HG03066 (cell line): Measurements from ENCODE around the gene BRSK2.
"Not testable (repeated sequence)": the region's sequence is repeated elsewhere in the genome, so short reads cannot be mapped to it uniquely, and the experiment has no call there.

ENCODE experiments used
- ATAC-seq: cut with Tn5 transposase; IDR thresholded peaks from one replicate; pipeline ENCODE4 v1.9.1; 2021; ENCODE audit warnings: low read depth; ENCODE audit not compliant: unreplicated experiment

Gene BRSK2

DNA sequence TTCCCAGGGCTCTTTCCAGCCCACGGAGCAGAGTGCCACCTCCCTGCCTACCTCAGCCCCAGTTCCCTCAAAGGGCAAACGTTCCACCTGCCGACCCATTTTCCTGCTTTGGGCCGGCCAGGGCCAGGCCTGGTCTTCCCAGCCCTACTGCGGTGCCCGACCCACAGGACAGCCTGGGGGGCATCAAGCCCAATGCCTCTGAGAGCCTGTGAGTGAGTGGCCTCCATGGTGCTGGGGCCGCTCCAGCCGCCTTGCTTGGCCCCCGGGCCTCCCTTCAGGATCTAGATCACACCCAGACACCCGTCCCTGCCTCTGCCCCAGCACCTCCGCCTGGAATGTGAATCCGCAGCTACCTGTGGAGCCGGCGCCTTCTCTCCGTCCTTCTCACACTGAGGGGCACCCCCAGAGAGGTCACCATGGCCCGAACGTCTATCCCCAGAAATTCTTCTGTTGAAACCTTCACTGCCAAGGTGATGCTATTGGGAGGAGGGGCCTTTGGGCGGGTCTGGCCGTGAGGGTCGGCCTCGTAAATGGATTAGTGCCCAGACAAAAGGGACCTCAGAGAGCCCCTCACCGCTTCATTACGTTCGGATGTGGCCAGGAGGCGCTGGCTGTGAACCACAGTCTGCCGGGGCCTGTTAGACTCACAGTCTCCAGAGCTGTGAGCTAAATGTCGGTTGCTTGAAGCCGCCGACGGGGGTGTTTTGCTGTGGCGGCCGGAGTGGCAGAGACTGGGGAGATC lies 36.2 kb upstream of the BRSK2 start:
- no peak for ATAC-seq

DNA sequence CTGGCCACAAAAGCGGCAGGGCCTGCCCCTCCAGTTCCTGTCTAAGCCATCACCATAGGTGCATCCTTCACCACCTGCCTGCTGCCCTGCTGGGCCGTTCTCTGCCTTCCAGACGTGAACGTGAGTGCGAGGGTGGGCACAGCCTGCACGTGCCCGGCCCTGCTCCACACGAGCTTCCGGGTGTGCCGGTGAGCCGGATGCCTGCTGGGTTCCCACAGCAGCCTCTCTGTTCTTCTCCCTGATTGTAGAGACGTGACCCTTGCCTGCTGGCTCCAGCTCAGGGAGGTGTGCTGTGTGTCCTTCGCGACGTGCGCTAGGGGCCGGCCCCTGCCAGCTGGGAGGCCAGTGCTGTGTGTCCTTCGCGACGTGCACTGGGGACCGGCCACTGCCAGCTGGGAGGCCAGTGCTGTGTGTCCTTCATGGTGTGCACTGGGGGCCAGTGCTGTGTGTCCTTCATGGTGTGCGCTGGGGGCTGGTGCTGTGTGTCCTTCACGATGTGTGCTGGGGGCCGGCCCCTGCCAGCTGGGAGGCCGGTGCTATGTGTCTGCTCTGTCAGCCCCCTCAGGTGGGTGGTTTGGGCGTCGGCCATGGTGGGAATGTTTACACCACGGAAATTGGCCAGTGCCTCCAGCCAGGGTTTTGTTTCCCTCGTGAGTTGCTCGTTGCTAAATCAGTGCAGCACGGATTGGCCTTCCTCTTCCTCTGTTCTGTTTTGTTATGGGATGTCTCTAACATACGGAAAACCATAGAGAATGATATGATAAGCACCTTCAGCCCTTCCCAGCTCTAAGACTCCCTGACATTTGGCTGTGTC lies 35.4 kb upstream of the BRSK2 start:
- ATAC-seq = no peak

DNA sequence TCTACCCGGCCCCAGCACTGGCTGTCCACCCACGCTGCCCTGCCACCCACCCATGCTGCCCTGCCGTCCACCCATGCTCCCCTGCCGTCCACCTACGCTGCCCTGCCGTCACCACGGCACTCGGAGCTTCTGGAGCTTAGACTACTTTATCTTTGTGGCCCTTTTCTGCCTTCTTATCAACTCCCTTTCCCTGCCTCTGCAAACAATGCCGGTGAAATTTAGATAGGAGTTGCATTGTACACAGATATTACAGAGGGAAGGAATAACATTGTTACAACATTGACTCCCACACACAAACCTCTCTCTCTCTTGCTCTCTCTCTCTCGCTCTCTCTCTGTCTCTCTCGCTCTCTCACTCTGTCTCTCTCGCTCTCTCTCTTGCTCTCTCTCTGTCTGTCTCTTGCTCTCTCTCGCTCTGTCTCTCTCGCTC lies 33.7 kb upstream of the BRSK2 start:
- ATAC-seq = no peak

DNA sequence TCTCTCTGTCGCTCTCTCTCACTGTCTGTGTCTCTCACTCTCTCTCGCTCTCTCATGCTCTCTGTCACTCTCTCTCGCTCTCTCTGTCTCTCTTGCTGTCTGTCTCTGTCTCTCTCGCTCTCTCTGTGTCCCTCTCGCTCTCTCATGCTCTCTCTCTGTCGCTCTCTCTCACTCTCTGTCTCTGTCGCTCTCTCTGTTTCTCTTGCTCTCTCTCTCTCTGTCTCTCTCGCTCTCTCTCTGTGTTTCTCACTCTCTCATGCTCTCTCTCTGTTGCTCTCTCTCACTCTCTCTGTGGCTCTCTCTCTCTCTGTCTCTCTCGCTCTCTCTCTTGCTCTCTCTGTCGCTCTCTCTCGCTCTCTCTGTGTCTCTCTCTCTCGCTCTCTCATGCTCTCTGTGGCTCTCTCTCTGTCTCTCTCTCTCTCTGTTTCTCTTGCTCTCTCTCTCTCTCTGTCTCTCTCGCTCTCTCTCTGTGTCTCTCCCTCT lies 33.2 kb upstream of the BRSK2 start:
- no peak for ATAC-seq

DNA sequence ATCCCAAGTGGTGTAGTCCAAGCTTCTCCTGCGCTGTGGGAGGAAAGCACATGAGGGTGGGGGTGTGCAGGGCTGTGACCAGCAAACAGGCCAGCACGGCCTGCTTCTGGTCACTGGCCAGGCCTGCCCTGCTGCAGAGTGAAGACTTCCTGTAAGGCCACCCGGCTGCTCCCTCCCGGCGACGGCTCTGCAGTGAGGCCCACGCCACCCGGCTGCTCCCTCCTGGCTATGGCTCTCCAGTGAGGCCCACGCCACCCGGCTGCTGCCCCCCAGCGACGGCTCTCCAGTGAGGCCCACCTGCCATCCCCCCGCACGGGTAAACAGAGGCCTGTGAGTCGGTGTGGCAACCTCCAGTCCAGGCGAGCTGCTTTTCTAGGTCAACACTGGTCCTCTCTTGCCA lies 31.4 kb upstream of the BRSK2 start:
- no peak for ATAC-seq

DNA sequence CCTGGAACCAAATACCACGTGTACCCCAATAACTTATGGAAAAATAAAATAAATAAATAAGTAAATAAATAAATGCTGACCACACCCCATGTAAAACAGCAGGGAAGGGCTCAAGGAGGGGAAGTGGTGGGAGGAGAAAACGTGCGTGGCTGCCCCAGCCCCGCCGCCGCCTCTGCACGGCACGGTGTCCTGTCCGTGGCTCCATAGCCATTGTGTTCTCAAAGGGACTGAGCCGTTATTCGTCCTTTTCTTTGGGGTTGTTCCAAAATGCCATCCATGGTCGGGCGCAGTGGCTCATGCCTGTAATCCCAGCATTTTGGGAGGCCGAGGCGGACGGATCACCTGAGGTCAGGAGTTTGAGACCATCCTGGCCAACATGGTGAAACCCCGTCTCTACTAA lies 30.8 kb upstream of the BRSK2 start:
- not testable (repeated sequence) for ATAC-seq

DNA sequence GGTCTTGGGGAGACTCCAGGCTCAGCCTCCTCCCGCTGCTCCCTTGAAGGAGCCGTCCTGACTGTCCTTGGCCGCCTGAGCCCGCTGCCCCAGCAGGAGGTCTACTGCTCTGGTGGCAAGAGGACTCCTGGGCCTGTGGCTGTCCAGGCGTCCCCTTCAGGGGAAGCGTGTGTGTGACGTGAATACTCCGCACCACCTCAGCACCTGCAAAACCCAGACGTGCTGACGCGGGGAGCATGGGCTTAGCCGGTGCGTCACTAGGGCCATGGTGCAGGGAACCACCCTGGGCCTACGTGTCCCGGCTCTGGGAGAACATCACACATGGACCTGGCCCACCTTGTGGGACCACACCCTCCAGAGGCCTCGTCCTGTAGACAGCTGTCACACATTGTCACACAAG lies 30.2 kb upstream of the BRSK2 start:
- ATAC-seq = no peak

DNA sequence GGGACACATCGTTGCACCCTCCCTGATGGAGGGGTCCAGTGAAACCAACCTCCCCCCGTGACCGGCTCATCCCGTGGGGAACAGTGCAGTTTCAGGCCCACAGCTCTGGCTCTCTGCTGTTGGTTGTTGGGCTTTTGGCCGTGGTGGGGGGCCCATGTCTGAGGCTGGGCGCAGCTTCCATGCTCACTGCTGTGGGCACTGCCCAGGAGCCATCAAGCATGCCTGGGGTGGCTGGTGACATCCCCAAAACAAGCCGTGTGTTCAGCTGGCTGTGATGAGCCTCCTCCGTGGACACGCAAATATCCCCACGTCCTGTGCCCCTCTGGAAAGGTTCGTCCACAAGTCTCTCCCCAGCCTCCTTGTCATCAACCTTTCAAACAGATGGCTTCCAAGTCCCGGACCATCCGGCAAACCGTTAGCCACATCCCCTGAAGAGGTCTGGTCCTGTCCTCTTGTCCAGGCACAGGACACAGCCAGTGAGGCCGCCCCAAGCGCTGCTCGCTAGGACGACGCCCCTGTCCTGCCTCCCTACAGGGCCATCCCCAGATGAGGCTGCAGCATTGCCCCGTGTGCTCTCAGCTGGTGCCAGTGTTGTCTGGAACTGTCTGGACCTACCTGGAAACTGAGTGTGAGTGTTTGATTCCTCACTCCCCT lies 29.4 kb upstream of the BRSK2 start:
- ATAC-seq = no peak

DNA sequence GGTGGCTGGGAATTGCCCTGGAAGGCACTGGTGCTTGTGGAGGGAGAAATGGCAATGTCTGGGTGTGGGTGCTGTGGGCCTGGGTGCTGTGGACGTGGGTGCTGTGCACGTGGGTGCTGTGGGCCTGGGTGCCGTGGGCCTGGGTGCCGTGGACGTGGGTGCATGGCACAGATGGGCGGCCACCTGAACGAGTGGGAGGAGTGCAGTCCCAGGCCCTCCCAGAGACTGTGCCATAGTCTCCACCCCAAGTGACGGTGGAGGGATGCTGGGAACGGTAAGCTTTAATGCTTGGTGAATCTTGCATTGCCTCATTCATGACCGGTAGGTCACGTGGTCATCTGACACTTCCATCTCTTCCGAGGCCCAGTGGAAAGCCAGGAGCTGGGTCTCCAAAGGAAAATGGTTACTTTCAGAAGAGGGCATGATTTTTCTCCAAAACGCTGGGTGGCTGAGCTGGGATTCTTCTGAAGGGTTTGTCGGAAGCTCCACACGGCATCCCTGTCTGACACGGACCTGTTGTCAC lies 28.8 kb upstream of the BRSK2 start:
- ATAC-seq = no peak

DNA sequence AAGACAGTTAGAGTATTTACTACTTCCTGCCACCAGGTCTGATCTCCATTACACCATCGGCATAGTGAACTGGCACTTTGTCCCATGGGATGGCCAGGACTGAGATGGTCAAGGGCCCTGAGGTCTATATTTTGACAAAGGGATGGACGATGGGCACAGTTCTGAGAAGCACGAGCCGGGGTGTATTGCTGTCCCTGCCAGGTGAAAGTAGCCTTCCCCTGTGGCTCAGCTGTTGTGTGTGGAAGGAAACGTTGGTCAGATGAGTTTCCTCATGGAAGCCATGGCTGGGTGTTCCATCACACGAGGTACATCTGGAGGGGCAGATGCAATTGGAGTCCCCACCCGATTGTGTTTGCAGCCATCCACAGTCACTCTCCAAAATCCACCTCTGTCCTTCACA lies 27.9 kb upstream of the BRSK2 start:
- ATAC-seq = no peak

DNA sequence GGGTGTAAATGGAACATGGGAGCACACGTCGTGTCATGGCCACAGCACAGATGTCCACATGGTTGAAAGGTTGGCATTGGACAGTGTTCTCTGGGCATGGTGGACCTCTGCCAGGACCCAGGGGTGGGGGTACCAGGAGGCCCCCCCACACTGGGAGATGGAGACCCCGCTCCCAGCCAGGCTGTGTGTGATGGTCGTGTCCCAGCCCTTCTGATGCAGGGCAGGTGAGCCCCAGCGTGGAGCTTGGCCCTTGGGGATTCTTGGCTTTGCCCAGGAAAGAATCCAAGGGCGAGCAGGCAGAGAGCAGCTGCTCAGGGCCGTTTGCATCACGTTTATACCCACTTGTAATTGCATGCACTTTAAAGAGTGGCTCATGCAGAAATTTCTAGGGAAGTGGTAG lies 22.0 kb upstream of the BRSK2 start:
- no peak for ATAC-seq

DNA sequence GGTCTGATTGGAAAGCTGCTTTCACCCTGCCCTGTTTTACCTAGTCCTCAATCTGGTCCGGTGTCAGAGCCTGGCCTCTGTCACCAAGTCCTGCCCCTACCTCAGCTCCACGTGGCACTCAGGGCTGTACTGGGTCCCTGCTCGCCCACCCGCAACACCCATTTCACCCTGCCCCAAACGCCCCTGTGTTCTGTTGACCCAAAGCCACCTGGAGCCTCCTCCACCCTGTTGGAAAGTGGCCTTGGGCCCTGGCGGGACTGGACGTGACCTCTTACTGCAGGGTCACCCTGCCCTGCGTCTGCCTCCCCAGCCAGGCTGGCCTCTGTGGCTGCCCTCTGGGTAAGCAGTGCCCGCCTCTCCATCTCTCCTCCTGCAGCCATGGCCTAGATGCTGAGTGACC lies 21.5 kb upstream of the BRSK2 start:
- no peak for ATAC-seq

DNA sequence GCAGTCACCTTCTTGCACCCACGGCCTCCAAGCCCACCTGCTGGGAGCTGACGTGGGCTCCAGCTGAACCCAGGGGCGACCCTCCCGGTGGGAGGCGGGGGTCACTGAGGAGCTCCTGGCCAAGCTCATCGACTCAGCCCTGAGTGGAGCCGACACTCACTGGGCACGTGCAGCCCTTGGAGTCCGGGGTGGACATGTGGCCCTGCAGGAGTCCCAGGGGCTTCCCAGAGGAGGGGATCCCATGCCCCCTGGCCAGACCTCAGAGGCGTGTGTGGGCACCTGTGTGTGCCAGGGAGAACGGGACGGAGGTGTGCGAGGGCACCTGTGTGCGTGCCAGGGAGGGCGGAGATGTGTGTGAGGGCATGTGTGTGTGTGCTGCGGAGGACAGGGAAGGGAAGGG lies 20.8 kb upstream of the BRSK2 start:
- ATAC-seq = no peak

DNA sequence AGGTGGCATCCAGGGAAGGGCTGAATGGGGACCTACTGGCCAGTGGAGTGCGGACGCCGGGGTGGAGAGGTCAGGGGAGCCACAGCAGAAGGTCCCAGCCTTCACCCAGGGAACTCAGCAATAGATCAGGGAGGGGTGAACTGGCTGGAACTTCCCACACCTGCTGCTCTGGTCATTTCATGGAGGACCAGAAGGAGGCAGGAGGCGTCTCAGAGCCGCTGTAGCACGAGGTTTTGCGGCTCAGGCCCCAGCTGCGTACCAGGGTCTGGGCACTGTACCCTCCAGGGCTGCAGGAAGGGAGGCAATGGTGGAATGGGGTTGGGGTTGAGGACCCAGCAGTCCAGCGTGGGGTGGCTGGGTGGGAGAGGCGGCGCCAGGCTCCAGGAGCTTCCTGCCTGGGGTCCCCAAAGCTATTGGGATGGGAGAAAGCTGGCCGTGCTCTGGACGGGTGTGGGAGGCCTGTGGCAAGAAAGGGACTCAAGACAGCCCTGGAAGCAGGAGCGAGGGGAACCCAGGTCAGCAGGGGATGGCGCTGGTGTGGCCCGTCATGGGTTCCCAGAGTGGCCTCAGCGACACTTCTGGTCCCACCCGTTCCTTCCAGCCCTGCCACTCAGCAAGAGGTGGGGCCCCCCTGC lies 20.2 kb upstream of the BRSK2 start:
- no peak for ATAC-seq

DNA sequence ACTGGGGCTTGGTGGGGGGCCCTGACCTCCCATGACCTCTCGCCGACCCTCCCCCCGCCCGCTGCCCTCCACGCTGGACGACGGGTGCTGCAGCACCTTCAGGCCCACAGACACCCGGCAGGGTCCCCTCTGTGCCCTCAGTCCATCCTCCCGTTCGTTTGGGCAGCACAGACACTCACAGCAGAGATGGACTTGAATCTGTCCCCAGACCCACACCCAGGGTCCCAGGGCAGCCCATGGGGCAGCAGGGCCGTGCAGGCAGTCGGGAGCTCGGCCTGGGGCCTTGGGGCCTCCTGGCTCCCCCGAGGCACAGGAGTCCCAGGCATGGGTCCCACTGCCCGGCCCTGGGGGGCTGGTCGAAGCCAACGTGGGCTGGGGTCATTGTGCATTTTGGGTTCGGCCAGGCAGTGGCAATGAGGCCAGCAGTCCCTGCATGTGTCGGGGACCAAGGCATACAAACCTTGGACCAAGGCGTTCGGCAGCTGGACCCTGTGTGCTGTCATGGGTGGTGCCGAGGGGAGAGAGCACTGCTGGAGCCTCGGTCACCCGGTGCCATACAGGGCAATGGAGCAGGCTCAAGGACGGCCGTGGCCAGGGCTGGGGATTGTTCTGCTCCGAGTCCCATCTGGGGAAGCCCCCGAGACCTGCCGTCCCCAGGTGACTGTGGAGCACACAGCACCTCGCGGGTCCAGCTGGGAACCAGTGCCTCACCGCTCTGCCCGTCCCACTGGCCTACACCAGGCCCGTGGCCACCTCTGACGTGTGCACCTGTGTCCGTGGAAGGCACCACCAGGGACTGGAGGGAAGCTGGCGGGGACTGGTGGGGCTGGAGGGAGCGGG lies 19.3 kb upstream of the BRSK2 start:
- no peak for ATAC-seq

DNA sequence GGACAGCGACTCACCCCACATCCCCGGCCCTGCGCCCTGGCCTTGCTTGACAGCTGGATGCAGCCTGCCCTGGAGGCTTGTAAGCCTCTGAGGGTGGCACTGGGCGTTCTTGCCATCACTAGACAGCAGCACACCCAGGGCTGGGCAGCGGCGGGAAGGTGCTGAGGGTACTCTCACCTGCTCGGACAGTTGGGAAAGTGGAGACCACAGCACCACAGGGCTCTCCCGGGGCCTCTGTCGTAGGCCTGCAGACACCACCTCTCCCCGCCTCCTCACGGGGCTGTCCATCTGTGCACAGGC lies 18.8 kb upstream of the BRSK2 start:
- ATAC-seq = no peak

DNA sequence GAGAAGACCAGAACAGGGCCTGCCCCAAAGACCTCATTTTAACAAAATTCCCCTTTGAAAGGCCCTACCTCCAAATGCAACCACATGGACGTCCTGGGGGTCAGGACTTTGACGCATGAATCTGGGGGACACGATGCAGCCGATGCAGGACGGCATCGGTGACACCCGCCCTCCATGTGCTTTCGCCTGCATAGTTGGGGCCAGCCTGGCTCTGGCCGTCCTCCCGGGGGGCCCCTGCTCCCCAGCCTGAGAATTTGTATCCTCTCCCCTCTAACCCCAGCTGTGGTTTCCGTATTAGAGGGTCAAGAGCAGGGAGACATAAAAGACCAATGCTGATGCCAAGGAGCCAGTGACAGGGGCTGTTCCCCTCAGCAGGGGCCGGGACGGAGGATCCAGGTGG lies 18.4 kb upstream of the BRSK2 start:
- ATAC-seq = no peak

DNA sequence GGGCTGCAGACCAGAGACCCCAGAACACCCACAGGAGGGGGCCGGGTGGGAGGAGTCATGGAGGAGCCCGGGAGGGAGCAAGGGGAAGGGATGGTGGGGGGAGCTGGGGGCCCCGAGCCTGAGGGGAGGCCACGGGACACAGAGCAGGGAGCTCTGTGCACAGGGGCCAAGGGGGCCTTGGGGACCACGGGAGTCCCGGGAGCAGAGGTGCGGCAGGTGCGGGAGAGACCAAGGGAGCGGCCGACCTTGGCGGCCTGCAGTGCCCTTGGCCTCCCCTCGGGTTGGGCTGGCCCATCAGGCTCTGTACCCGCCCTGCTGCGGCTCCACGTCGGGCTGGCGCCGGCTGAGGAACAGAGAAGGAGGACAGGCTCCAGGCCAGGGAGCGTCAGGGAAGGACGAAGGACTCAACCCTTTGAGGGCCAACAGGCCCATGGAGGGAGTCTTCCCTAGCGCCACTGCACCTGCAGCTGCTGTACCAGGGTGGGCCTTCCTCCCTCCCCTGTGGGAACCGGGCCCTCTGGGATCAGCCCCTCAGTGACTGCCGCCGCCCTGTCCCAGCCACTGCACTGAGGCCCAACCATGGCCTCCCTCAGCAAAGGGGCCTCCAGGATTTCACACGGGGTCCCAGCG lies 17.8 kb upstream of the BRSK2 start:
- ATAC-seq = no peak

DNA sequence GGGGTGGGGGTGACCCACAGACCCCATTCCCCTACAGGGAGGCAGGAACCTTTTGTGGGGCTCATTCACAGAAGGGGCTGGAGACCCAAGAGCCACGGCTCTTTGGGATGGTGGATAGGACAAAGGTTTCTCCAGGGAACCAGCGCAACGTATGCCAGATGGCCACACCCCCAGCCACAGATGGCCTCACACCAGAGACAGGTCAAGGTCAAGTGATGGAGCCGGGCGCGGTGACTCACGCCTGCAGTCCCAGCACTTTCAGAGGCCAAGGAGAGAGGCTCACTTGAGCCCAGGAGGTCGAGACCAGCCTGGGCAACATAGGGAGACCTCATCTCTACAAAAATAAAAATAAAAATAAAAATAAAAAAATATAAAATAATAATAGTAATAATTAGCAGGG lies 17.1 kb upstream of the BRSK2 start:
- no peak for ATAC-seq
